Mesothelial cell of epicardium (in vitro differentiated cells): Measurements from ENCODE around the gene NRARP. TPM values are rescaled to one million over a fixed set of nuclear protein-coding genes. Genes with fewer than 3 reads are reported as not detected.
"Not testable (repeated sequence)": the region's sequence is repeated elsewhere in the genome, so short reads cannot be mapped to it uniquely, and the experiment has no call there.

Experiments used
- DNase-seq, 2 experiments: peaks; one replicate each; pipeline ENCODE4 v3.0.0; 2021; ENCODE audit warnings: low spot score in 2 of 2; ENCODE audit not compliant: unreplicated experiment in 2 of 2
- H3K27ac Mint-ChIP-seq: 2 replicates; pipeline ENCODE4 v1.8.0; 2021; ENCODE audit warnings: mixed read lengths
- H3K27me3 Mint-ChIP-seq: 2 replicates; pipeline ENCODE4 v1.8.0; 2021; ENCODE audit warnings: low read depth, mixed read lengths
- H3K36me3 Mint-ChIP-seq: 2 replicates; pipeline ENCODE4 v1.8.0; 2021; ENCODE audit warnings: mixed read lengths
- H3K4me1 Mint-ChIP-seq: 2 replicates; pipeline ENCODE4 v1.8.0; 2021; ENCODE audit warnings: mixed read lengths
- H3K4me3 Mint-ChIP-seq: 2 replicates; pipeline ENCODE4 v1.8.0; 2021; ENCODE audit warnings: mild to moderate bottlenecking, moderate library complexity, mixed read lengths
- H3K9me3 Mint-ChIP-seq: 2 replicates; pipeline ENCODE4 v1.8.0; 2021; ENCODE audit warnings: mixed read lengths
- CTCF ChIP-seq: fragments of 200-600 bp; sonication (generic); IDR thresholded peaks from one replicate; pipeline ENCODE4 v1.5.0; 2021; ENCODE audit warnings: antibody characterized with exemption; ENCODE audit not compliant: unreplicated experiment
- total RNA-seq: library from RNA; stranded (reverse); gene quantifications from 3 replicates; pipeline ENCODE4 v1.2.1, GENCODE V29; 2021

Gene NRARP
- total RNA-seq, 1 donor from 2014 or later: 9.6 TPM

- no peak overlapping the region for H3K4me3 Mint-ChIP-seq
- no peak for DNase-seq
- no peaks in the 10 kb centered on the region for H3K4me1 Mint-ChIP-seq
- no peak overlapping the region for H3K27ac Mint-ChIP-seq
- H3K27me3 Mint-ChIP-seq: peaks cover 4% of the 10 kb centered on the region
- no peak for TF ChIP-seq CTCF
- H3K36me3 Mint-ChIP-seq: peaks cover 19% of the 10 kb centered on the region
- peaks cover 31% of the 10 kb centered on the region for H3K9me3 Mint-ChIP-seq
Measured at GRCh38 chr9:137331929-137332328, 29.9 kb upstream of the NRARP start.

GRCh38 chr9:137330689-137331088 lies 28.6 kb upstream of the NRARP start:
- no peak overlapping the region for H3K27ac Mint-ChIP-seq
- peaks cover 9% of the 10 kb centered on the region for H3K36me3 Mint-ChIP-seq
- H3K4me1 Mint-ChIP-seq: no peaks in the 10 kb centered on the region
- H3K9me3 Mint-ChIP-seq: peaks cover 19% of the 10 kb centered on the region
- H3K27me3 Mint-ChIP-seq: peaks cover 4% of the 10 kb centered on the region
- no peak for TF ChIP-seq CTCF
- DNase-seq: no peak
- no peak overlapping the region for H3K4me3 Mint-ChIP-seq

GRCh38 chr9:137329590-137329989 lies 27.5 kb upstream of the NRARP start:
- H3K36me3 Mint-ChIP-seq, H3K4me1 Mint-ChIP-seq, H3K27me3 Mint-ChIP-seq, DNase-seq, H3K27ac Mint-ChIP-seq, H3K4me3 Mint-ChIP-seq: not testable (repeated sequence)
- peaks cover 19% of the 10 kb centered on the region for H3K9me3 Mint-ChIP-seq

- H3K27me3 Mint-ChIP-seq: not testable (repeated sequence)
Measured at GRCh38 chr9:137327641-137328550, 25.8 kb upstream of the NRARP start.

GRCh38 chr9:137326445-137327065 lies 24.5 kb upstream of the NRARP start:
- no peak for TF ChIP-seq CTCF
- no peak for DNase-seq
- H3K9me3 Mint-ChIP-seq: peaks cover 15% of the 10 kb centered on the region
- H3K36me3 Mint-ChIP-seq: no peaks in the 10 kb centered on the region
- no peaks in the 10 kb centered on the region for H3K4me1 Mint-ChIP-seq
- H3K27ac Mint-ChIP-seq: no peak overlapping the region
- H3K4me3 Mint-ChIP-seq: no peak overlapping the region
- H3K27me3 Mint-ChIP-seq: peaks cover 4% of the 10 kb centered on the region

More at GRCh38 chr9:137327641-137328550, 25.8 kb upstream of the NRARP start:
- H3K36me3 Mint-ChIP-seq, H3K4me1 Mint-ChIP-seq, H3K4me3 Mint-ChIP-seq, DNase-seq, H3K27ac Mint-ChIP-seq: not testable (repeated sequence)
- H3K9me3 Mint-ChIP-seq: peaks cover 19% of the 10 kb centered on the region

GRCh38 chr9:137325799-137326198 lies 23.7 kb upstream of the NRARP start:
- Mint-ChIP-seq H3K27me3 (peaks cover 4% of the 10 kb centered on the region), H3K27ac (no peak overlapping the region), H3K4me1 (no peaks in the 10 kb centered on the region), H3K36me3 (no peaks in the 10 kb centered on the region), H3K4me3 (no peak overlapping the region), H3K9me3 (peaks cover 15% of the 10 kb centered on the region)
- no peak for TF ChIP-seq CTCF
- DNase-seq: no peak
